ENCODE results near the gene SCAMP4.

- TF ChIP-seq ZNF274 (IDR thresholded peaks at IDR 0.05; ENCODE audit: low read length) (no peak), ZNF274 (tag by site-specific recombination; IDR thresholded peaks at IDR 0.05; ENCODE audit: borderline replicate concordance) (no peak), ZNF624 (tag by site-specific recombination; IDR thresholded peaks at IDR 0.05) (no peak)
These were observed 50.2 kb downstream of the SCAMP4 start for GRCh38 chr19:1955171-1956121.

Data from HEK293 (cell line).